Erythroblast (primary cell): ENCODE measurements around the gene KPNA4.
"Not testable (repeated sequence)": the region's sequence is repeated elsewhere in the genome, so short reads cannot be mapped to it uniquely, and the experiment has no call there.

Source experiments
- DNase-seq, 2 experiments: peaks; one replicate each; lab custom pipeline; 2025; lab: John Stamatoyannopoulos, UW
- GATA1 ChIP-seq: IDR thresholded peaks from 2 replicates; pipeline ENCODE4 v1.6.1; 2011; ENCODE audit warnings: low read depth, mild to moderate bottlenecking, control low read depth, low read length, moderate library complexity
- POLR2A ChIP-seq: IDR thresholded peaks from 2 replicates; pipeline ENCODE4 v1.6.1; 2011; ENCODE audit warnings: mild to moderate bottlenecking, low read length

Gene KPNA4

DNA sequence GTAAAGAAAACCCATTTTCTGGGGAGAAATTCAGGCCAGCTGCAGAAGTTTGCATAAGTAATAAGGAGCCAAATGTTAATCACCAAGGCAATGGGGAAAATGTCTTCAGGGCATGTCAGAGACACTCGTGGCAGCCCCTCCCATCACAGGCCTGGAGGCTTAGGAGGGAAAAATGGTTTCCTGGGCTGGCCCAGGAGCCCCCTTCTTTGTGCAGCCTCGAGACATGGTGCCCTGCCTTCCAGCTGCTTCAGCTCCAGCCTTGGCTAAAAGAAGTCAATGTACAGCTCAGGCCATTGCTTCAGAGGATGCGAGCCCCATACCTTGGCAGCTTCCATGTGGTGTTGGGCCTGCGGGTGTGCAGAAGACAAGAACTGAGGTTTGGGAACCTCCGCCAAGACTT, 95.2 kb downstream of the KPNA4 start:
- no peak for DNase-seq
- no peak for TF ChIP-seq GATA1
- no peak for TF ChIP-seq POLR2A

DNA sequence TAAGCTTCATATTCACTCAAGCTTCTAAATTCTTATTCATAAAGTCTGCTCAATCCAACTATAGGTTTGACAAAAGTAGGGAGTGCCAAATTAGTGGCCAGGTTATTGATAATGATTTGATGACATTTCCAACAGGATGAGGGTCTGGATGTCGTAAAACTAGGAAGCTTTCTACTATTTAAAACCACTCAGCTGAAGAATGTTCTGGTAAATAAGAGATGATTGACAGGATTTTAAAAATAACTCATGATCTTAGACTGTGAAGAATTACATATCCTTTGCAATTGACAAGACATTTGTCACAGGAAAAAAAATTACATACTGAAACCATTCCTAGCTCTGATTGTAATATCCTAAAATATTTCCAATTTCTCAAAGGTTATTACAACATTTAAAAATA, 100.4 kb downstream of the KPNA4 start:
- no peak for DNase-seq
- TF ChIP-seq GATA1 (no peak), POLR2A (no peak)

DNA sequence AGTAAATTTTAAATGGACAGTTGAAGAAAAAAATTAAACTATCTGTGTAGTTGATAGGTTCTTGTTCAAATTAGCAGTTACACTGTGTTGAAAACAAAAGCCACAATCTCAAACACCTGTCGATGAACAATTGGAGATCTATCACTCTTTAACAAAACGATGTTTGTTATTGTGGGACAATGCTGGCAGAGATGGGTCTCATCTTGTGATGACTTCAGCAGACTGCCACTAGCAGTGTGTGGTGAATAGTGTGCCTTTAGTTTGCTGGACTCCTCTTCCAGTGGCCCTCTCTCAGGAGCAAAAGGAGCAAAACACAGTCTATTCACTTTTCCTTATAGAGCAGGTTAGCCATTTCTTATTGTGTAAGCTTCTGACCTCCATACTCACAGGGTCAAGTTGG, 101.0 kb downstream of the KPNA4 start:
- TF ChIP-seq POLR2A = no peak
- no peak for TF ChIP-seq GATA1
- DNase-seq = no peak

DNA sequence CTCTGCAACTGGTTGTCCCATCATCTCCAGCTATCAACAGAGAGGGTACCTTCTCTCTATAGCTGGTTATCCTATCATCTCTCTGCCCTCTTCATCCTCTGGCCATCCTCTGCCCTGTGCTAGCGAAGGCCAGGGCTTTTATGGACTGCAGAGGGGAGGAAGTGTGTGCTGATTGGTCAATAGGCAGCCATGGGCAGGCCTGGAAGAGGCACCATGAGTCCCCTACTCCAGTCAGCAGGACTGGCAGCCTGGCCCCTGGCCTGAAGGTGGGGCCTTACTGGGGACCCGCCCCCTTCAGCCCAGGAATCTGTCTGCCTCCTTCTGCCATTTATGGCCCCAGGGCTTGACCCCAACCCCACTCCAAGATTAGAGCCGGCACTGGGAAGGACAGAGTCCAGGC, 105.3 kb downstream of the KPNA4 start:
- peak in 1 of 2 experiments; percentile 4 for DNase-seq
- TF ChIP-seq GATA1 = no peak
- TF ChIP-seq POLR2A = no peak

DNA sequence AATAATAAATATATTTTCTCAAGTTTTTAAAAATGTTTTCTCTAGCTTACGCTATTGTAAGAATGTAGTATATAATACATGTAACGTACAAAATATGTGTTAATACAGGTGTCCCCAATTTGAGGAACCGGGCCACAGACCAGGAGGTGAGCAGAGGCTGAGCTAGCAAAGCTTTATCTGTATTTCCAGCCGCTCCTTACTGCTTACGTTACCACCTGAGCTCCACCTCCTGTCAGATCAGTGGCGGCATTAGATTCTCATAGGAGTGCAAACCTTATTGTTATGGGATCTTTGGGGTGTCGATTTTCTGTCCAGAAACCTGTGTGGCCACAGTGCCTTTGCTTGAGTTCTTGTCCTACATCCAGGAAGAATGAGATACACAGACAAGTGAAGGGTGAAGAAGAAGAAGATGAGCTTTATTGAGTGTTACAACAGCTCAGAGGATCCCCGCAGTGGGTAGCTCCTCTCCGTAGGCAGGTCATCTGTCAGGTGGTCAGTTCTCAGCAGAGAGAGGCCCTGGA, 105.9 kb downstream of the KPNA4 start:
- DNase-seq = no peak
- TF ChIP-seq POLR2A (no peak), GATA1 (no peak)

DNA sequence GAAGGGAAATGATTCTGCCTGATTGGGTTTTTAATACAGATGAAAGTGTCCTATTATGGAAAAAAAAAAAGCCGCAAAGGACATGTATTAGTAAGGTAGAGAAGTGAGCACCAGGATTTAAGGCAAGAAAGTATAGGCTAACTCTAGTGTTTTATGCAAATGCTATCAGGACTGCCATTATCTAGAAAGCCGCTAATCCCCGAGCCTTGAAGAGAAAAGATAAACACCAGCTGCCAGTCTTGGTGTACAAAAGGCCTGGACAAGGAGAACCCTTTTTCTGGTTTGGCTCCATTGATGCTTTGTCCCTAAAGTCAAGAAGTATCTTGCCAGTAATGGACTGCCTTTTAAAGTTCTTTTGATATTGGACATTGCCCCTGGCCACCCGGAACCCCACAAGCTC, 107.2 kb downstream of the KPNA4 start:
- DNase-seq = peak; percentile 13 to 42

DNA sequence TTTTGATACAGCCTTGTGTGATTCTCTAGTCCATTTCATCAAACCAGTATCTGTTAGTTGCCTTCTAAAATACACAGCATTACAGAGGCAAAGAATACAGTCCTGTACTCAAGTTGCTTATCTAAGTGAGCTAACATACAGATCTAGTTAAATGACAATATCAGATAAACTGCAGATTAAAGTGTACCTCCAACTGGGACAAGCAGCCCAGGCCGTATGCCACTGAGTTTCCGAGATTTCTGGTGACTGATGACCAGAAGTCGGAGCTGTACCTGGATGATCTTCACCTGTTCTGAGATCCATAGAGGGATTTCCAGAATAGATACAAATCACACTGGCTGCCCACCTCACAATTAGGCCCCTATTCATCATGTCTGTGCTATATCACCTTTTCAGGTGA, 109.5 kb downstream of the KPNA4 start:
- DNase-seq = no peak
- TF ChIP-seq POLR2A = no peak
- no peak for TF ChIP-seq GATA1

More for the DNA sequence above, 107.2 kb downstream of the KPNA4 start:
- TF ChIP-seq GATA1 = no peak

DNA sequence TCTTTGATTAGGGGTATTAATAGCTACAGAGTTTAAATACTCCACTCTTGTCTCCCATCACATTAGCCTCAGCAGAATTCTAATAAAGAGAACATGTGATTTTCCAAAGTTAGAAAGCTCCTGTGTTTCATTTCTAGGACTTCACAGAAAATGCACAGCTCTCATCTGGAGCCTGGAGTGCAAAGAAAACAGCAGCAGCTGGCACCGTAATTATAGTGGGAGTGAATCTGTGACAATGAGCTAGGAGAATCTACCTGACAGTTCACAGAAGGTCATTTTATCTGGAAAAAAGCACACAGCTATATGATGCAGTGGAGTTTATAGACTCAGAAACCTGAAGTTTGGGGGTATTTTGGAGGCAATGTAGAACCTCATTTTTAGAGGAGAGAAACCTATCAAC, 110.4 kb downstream of the KPNA4 start:
- TF ChIP-seq POLR2A = no peak
- TF ChIP-seq GATA1 = no peak
- no peak for DNase-seq

DNA sequence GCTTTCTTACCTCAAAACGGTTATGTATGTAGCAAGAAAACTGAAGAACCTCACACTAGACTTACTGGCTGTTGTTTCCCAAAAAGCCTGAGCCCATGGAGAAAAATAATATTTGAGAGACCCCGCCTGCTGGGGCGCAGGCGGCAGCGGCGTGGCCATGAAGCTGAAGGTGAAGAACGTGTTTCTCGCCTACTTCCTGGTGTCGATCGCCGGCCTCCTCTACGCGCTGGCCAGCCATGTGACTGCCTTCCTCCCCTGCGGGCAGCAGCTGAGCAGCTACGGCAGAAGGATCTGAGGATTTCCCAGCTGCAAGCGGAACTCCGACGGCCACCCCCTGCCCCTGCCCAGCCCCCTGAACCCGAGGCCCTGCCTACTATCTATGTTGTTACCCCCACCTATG, 113.1 kb downstream of the KPNA4 start:
- DNase-seq = not testable (repeated sequence)

DNA sequence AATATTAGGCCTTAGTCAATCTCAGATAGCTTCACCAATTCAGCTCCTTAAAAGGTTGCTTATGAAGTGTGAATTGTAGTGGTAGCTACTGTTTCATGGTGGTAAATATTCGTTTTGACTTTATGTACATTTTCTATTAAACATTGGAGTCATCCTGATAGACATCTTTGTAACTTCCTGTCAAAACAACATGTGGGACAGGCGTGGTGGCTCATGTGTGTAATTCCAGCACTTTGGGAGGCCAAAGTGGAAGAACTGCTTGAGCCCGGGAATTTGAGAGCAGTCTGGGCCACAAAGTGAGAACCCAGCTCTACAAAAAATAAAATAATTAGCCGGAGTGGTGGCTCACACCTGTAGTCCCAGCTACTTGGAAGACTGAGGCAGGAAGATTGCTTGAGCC, 113.8 kb downstream of the KPNA4 start:
- TF ChIP-seq GATA1 (no peak), POLR2A (no peak)
- no peak for DNase-seq

DNA sequence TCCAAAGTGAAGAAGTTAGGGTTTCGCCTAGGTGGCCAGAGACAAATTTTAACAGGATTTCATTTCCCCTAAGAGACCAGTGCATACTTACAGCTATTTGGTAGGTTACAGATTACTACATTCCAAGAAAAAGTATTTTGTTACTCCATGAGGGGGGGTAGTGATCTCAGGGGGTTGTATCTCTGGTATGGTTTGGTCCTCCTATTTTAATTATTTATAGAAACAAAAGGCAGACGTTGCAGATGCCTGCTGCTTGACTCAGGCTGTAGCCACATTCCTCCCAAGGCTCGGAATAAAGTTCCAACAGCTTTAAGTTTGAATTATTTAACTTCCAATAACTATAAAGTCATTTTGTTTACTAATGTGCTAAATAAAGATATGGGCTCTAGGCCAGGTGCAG, 114.5 kb downstream of the KPNA4 start:
- TF ChIP-seq POLR2A (no peak), GATA1 (no peak)
- peak in 1 of 2 experiments; percentile 53 for DNase-seq

DNA sequence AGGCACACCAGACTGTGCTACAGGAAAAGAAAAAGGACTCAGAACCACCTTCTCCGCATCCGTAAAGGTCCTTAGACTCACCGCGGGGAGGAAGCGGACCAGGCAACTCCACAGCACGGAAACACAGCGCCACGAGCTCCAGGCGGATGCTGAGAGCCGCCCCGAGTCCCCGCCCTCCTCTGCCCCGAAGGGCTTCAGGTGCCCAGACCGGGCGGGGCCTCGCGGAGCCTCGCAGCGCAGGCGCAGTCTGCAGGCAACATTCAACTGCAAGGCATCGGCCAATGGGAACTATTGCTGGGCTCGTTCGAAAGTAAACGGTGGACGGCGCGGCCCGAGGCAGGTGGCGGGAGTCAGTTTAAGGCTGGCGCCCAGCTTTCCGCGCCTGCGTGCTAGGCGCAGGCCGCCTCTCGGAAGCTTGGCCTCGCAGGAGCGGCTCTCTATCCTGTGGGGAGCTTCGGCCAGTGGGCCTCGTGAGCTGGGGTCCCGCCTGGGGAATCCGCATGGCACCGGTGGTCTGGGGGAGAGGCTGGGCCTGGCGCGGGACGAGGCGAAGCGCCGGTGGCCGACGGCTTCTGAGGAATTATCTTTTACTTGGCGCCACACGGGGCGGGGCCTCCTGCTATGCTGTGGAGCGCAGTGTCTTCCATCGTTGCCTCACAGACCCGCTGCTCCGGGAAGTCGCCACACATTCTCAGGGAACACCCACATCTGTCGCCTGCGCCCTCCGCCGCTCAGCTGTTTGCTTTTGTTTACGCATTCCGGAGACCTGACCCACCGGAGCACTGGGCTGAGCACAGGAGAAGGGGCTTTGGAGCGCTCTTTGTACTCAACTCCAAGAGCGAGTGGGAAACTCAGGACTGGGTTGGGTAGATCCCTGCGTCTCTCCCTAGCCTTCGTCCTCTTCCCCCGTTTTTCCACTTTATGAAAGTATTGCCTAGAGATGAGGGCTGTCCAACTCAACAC, 115.5 kb downstream of the KPNA4 start, which contains the start of gene TRIM59:
Gene TRIM59, minus strand, starts transcription at position 151 of the 963 bp plus-strand sequence. CDS start 10,603 bp downstream, outside the sequence.
- TF ChIP-seq GATA1 = no peak
- peak; percentile 99 for TF ChIP-seq POLR2A
- peak; percentile 98 to 99 for DNase-seq

DNA sequence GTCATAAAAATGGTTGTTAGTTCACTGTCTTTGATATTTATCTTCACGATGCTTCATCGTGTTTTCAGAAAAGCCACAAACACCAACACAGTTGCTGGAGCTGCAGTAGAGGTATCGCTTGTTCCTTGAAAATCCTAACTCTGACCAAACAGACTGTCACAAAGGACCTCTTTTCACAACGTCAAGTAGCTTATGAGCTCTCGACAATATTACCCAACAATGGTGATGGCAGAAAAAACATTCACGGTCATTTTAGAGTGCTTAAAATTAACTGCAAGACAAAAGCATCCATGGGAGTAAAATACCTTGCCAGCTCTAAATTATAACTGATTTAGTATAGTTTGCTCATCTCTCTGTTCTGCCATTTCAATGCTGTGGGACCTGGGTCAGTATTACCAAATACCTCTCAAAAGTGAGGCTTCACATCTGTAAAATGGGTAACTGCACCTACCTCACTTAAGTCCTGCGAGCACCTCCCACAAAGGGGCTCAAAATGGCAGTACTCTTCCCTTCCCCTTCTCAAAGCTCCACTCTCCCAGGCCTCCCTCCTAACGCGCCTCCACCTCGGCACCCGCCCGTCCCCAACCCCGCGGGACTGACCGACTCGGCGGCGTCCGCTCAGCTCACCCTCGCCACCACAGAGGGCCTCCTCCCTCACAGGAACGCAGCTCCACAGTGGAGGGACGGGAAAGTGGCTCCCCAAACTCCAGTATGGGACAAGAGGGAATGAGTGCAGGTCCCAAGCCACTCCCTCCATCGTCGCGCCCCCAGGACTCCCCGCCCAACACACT, 116.3 kb downstream of the KPNA4 start:
- peak; percentile 84 to 89 for DNase-seq

DNA sequence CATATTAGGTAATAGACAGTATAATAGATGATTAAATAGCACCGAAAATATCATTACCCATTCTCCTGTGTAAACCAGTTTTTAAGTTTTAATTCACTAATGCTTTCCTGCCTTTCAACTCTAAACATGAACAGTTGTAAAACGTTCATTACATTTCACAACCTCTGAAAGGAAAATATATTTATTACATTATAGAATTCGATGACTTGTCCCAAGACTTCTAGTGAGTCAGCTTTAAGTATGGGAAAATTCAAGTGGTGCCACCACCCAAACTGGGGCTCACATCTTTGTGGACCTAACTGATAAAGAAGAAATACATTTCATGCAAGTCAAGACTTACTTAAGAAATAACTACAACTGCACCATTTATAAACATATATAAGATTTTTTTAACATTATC, 117.8 kb downstream of the KPNA4 start:
- DNase-seq = peak; percentile 80 to 84
- TF ChIP-seq POLR2A = no peak
- TF ChIP-seq GATA1 = no peak

More for the DNA sequence above, 116.3 kb downstream of the KPNA4 start:
- TF ChIP-seq POLR2A = no peak
- no peak for TF ChIP-seq GATA1
